ENCODE data around the gene TMED10.
"Not testable (repeated sequence)": the region's sequence is repeated elsewhere in the genome, so short reads cannot be mapped to it uniquely, and the experiment has no call there.

TMED10 gene

DNA sequence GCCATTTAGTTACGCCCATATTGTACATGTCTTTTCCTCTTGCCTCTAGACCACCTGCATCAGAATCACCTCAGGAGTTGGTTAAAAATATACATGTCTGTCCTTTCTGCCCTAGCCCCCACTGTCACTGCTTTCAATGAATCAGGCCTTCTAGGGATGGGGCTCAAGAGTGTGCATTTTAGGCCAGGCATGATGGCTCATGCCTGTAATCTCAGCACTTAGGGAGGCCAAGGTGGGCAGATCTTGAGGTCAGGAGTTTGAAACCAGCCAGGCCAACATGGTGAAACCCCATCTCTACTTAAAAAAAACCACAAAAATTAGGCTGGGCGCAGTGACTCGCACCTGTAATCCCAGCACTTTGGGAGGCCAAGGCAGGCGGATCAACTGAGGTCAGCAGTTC, 13.6 kb upstream of the TMED10 start:
- FAIRE-seq = no peak

DNA sequence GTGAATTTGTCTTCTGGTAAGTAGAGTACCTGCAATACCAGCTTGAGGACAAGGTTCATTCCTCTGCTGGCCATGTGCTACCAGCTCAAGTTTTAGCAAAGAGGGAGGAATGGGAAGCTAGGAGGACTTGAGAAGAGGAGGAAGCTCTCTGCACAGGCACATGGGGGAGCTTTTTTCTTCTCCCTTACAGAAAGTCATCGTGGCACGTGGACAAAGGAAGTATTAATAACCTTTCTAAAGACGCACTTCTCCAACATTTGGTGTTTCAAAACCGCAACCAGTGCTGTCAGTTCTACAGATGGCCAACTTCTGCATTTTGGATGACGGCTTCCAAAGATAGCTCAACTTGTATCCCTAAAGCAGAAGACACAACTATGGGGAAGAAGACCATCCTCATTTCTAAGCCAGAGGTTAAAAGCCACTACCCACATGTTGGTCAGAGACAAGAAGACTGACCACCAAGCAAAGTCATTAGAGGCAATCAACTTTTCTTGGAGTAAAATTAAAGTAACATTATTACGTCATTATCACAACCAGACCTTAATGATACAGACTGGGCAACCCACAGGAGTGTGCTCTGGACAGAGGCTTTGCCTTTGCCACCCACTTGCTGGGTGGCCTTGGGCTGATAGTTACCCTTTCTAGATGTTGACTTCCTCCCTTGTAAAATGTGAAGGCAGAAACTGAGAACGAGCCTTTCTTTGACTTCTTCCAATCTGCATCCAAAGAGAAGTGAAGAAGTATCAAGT, 12.3 kb upstream of the TMED10 start:
- no peak for FAIRE-seq

DNA sequence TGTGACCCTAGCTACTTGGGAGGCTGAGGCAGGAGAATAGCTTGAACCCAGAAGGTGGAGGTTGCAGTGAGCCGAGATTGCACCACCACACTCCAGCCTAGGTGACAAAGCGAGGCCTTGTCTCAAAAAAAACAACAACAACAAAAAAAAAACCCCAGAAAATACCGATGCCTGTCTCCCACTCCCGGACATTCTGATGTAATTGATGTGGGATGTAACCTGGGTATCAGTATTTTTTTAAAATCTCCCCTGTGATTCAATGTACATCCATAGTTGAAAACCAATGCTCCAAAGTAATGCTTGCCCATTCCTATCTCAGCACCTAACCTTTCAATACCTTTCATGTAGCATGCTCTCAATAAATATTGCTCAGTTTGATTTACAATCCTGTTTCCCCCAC, 11.7 kb upstream of the TMED10 start:
- no peak for FAIRE-seq

DNA sequence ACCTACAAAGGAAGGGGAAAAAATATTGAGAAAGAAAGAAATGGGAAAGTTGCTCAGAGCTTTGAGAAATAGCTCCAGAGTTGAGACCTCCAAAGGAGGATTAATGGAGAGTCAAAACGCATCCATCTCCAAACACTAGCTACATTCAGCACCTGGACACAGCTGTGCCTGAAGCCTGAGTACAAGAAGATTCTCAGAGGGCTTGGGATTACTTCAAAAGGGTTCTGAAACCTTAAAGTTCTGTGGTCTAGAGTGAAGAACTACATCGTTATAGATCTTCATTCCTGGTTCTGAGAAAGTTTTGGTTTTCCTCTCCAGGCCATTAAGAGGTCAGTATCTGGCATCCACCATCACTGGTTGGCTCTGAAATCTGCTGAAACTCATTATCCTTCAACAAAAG, 10.5 kb upstream of the TMED10 start:
- no peak for FAIRE-seq

DNA sequence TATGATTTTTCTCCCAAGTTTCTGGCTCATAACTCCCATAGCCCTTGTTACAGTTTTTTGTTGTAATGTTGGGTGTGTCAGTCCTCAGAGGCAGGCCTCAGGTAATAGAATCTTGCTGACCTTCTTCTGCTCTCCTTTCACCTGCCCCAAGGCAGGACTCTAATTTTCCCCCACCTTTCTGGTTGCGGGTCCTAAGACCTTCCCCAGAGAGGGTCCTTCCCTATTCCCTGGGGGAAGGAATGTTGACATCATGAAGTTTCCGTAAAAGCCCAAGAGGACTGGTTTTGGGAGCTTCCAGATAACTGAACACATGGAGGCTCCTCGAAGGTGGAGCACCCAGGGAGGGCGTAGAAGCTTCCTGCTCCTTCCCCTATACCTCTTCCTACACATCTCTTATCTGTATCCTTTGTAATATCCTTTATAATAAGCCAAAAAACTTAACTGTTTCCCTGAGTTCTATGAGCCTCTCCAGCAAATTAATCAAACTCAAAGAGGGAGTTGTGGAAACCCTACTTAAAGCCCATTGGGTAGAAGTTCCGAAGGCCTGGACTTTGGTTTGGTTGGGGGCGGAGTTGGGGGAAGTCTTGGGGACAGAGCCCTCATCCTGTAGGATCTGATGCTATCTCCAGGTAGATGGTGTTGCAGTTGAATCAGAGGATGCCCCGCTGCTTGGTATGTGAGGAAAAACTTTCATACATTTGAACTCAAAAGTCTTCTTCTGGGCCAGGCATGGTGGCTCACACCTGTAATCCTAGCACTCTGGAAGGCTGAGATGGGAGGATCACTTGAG, 9.0 kb upstream of the TMED10 start:
- FAIRE-seq = no peak

DNA sequence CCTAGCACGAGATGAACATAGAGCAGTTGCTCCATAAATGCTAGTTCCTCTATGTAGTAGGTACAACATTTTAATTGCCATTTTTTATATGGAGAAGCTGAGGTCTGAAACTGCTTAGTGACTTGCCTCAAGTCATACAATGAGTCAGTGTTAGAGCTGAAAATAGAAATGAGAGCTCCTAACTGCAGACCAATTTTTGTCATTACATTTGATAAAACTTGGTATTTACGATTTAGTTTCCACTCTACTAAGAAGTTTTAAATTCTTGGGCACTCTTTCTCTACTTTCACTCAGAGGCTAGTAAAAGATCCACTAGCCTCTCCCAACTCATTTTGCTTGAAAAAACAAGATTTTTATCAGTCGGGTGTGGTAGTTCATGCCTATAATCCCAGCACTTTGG, 8.1 kb upstream of the TMED10 start:
- FAIRE-seq = no peak

DNA sequence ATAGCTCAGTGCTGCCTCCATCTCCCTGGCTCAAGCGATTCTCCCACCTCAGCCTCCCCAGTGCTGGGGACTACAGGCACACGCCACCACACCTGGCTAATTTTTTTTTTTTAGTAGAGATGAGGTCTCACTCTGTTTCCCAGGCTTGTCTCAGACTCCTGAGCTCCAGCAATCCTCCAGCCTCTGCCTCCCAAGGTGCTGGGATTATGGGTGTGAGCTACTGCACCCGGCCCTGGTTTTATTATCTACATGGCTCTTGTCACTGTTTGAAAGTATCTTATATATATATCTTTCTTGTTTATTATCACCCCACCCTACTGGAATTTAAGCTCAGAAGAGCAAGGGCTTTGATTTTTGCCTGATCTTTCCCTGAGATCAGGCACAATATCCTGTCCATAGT, 7.6 kb upstream of the TMED10 start:
- FAIRE-seq = no peak

DNA sequence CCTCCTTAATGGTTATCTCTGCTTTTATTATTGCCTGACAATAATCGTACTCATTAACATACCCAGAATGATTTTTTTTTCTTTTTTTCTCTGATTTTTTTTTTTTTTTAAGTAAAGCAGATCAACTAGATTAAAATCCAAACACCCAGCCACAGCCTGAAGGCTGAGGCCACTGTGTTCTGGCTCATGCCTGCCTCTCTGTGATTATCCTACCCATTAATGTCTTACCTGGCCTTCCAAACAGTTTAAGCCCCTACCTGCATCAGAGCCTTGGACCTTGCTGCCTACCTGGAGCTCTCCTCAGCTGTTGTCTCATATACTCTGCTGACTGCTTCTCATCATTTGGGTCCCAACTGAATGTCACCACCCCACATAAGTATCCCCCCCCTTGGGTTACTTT, 6.8 kb upstream of the TMED10 start:
- FAIRE-seq = no peak

DNA sequence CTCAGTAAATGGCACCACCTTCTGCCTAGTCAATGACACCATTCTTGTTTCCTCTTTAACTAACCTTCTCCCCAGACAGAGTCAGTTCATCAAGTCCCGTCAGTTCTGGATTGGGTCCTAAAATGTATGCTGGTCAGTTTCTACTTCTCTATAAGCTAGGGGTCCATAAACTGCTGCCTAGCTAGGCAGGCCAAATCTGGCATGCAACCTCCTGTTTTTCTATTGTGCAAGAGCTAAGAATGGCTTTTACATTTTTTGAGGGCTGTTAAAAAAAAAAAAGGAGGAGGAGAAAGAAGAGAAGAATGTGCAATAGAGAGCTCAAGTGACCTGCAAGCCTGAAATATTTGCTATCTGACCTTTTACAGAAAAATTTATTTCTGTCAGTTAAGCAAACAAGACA, 6.4 kb upstream of the TMED10 start:
- no peak for FAIRE-seq

DNA sequence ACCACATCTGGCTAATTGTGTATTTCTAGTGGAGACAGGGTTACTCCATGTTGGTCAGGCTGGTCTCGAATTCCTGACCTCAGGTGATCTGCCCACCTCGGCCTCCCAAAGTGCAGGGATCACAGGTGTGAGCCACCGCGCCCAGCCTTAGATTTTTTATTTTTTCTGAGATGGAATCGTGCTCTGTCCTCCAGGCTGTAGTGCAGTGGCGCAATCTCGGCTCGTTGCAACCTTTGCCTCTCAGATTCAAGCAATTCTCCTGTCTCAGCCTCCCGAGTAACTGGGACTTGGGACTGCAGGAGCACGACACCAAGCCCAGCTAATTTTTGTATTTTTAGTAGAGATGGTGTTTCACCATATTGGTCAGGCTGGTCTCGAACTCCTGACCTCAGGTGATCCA, 5.8 kb upstream of the TMED10 start:
- not testable (repeated sequence) for FAIRE-seq

DNA sequence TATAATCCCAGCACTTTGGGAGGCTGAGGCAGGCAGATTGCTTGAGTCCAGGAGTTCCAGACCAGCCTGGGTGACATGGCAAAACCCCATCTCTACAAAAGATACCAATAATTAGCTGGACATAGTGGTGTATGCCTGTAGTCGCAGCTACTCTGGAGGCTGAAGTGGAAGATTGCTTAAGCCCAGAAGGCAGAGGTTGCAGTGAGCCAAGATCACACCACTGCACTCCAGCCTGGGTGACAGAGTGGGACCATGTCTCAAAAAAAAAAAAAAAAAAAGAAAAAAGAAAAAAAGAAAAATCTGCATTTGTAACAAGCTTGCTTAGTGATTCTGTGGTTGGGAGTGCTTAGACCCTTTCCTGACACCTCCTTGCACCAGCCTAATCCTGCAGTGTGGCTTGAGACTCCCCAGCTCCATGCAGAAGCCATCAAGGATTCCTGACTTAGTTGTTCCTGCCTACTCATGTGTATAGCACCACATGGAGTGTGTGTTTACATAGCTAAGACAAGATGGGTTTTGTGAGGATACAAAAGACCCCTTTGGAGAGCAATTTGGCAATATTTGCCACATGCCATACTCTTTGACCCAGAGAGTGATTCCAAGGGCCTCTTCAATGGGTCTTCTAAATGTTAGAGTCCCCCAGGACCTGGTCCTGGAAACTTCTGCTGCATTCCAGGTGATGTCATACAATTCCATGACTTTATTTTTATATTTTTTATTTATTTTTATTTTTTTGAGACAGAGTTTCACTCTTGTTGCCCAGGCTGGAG, 5.1 kb upstream of the TMED10 start:
- no peak for FAIRE-seq

DNA sequence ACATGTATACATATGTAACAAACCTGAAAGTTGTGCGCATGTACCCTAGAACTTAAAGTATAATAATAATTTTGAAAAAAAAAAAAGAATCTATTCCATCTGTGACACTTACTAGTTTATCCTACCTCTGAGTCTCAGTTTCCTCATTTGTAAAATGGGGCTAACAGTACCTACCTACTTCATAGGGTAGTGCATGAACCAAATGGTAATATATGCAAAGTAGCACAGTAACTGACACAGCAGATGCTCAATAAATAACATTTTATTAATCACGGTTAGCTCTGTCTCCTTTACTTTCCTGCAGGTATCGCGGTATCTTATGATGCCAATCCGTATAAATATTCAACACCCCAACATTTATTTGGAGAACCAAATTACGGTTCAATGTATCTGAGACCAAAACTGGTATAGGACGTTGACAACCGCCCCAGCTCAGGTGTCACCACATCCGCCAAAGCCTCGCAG, 703 bp downstream of the TMED10 start:
- FAIRE-seq = no peak

DNA sequence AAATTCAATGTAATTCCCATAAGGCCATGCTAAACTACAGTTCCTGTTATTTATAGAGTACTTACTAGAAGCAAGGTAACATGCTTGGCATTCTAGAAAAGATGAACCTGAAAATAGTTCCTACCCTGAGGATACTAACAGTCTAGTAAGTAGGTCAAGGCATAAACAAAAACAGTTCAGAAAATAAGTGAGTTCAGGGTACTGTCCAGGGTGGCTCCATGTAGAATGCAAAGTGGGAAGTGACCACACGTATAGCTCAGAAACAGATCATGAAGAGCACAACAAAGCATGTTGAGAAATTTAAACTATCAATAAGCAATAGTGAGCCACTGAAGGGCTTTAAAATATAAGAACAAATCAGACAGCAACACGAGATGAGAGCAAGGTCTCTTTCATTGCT, 2.3 kb downstream of the TMED10 start:
- FAIRE-seq = no peak

DNA sequence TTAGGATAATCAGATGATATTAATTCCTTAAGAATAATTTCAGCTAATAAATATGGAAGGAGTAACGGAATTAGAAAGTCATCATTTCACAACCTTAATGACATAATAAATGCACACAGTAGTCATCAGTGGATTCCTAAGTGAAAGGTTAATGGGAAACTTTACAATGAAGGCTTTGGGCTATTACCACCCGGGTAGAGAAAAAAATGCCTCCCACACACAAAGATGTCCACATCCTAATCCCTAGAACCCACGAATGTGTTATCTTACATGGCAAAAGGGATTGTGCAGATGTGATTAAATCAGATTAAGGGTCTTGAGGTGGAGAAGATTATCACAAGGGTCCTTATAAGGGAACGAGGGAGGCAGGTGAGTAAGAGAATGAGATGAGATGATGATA, 5.6 kb downstream of the TMED10 start:
- FAIRE-seq = no peak

DNA sequence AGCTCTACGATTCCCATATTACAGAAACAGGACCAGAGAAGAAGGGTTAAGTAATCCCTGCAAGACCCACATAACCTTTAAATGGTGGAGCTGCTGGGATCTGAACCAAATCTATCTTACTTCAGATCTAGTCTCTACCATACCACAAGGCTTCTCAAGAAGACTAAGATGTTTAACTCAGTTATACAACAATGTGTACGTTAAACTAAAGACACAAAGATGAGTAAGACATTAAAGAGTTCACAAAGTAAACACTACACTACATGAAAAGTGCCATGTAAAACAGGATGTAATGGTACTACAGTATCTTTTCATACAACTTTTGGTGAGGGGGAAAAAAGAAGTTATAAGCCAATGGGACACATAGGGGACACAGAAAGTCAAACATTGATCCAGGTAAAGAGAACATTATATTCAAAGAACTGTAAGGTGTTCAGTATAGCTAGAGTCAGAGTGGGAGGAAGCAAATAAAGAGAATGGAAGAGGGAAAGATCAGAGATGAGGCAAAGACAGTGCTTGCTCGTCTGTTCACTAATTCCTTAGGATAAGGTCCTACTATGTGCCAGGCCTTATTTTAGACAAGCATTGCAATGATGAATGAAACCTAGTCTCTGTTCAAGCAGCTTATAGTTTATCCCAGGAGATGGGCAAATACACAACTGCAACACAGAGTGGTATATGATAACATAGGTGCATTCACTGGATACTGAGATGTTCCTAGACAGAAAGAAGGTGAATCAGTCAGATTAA, 7.7 kb downstream of the TMED10 start:
- FAIRE-seq = no peak

DNA sequence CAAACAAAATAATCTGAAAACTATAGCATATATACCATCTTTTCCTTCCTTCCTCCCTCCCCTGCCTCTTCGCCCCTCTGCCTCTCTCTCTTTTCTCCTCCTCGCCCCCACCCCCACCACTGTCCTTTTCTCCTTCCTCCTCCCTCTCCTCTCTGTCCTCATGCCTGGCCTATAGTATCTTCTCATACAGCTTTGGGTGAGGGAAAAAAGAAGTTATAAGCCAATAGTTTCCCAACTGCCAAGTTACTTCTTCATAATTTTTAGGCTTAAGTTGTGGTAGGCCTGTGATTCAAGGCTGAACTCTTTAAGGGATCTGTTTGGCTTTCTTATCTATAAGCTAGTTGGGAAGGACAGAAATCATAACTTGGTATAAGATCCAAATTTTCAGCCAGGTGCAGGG, 9.1 kb downstream of the TMED10 start:
- no peak for FAIRE-seq

DNA sequence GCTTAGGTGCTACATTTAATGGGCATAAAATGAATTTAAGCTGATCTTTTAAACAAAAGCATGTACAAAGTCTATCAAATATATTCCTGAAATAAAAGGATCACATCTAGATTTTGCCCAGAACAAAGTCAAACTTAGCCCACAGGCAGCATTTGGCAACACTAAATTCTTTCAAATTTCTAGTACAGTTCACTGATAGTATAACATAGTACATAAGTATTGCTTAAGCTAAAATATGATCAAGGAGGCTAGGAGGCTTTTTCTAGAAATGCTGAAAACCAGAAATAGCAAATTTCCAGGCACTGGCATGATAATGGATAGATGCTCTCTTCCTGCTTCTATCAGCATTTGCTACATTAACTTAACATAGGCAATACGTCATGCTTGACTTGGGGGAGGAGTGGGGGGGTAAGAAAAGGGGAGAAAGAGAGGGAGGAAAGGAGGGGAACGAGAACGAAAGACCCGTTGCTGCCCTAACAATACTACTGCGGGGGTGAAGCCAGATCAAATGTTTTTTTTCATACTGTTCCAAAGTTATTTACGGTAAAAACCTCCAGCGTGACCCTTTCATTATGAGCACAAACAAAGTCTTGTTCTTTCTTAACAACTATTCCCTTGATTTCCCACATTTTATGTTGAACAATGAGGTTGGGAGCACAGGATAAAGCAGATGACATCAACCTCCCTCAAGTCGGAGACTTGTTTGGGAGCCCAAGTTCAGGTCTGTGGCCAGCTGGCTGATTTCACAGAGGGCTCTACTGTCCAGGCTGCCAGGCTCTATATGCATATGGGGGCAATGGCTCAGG, 10.6 kb downstream of the TMED10 start:
- FAIRE-seq = no peak

DNA sequence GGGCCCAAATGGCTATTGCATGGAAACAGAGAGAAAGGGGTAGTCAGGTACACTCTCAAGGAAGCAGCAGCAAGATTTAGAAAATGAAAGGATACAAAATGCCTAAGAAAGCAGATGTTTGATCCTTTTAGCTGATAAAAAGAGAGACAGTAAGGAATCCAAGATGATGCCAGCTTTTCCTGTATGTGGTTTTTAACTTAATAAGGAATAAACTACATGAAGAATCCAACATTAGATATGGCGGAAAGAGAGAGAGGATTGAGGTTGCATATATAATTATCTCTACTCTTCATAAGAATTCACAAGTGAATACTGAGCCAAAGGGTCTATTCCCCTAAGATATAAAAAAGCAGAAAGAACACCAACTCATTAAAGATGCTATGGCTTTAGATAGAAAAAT, 11.6 kb downstream of the TMED10 start:
- no peak for FAIRE-seq

DNA sequence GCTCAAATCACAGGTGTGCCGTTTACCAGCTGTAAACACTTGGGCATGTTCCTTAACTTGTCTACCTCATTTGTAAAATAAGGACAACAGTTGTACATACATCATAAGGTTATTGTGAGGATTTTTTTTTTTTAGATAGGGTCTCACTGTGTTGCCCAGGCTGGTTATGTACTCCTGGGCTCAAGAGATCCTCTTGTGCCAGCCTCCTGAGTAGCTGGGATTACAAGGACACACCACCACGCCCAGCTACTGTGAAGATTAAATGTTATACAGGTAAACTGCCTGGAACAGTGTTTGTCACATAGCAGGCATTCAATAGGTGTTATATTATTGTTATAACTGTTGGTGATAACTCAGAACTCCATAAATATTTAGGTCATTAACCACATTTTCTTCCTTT, 12.7 kb downstream of the TMED10 start:
- no peak for FAIRE-seq

DNA sequence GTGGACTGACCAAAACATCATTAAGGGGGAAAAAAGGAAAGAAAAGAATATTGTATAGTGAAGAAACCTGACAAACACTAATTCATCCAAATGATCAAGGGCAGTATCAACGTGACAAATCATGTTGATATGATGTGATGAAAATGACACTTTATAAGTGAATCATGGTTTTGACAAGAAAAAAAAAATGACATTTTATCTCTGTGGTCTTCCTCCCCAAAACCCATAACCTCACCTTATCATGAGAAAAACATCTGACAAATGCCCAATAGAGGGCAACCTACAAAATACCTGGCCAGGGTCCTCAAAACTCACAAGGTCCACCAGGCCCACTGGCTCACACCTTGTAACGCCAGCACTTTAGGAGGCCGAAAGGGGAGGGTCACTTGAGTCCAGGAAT, 13.8 kb downstream of the TMED10 start:
- FAIRE-seq = no peak

DNA sequence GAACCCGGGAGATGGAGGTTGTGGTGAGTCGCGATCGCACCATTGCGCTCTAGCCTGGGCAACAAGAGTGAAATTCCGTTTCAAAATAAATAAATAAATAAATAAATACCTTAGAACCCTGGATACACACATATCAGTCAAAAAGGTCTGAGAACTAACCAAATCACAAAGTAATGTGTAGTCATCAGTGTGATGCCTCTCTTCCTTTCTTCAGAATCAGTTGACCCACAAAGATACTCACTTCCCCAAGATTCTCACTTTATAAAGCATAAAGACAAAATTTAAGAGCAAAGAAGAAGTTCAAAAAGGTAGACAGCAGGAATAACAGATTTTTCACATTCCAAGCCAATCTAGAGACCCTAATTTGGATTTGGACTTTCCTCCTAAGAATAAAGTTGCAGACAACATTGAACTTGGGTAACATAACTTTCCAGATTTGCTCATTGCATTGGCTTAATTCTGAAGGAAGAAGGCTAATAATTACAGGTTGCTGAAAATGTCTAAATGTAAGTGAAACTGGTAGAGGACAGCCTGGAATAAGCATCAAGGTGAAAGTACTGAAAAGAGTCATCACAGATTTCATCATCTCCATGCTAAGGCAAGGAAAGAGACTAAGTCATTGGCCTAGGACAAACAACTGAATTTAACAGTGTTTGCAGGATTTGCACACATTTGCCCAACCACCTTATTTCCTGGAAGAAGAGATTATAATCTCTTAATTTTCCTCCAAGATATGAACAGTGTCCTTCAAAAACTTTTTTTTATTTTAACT, 17.4 kb downstream of the TMED10 start:
- no peak for FAIRE-seq
